ENCODE results near the gene MPPED2. TPM values are rescaled to one million over a fixed set of nuclear protein-coding genes. Genes with fewer than 3 reads are reported as not detected.

Gene MPPED2
- polyA plus RNA-seq, 1 donor (not counting 4 experiments of a cell fraction or from before 2014, with no cell fraction given): not detected

- H2AFZ ChIP-seq (ENCODE audit: control insufficient read depth, low read length): no peak overlapping the region
- FAIRE-seq: no peak
- dilution Hi-C loops (cut with MboI; ENCODE audit: extremely low pct_ligation_motif_present, low sequenced_read_pairs): no loop called here
- no peaks in the 10 kb centered on the region for H3K36me3 ChIP-seq (ENCODE audit: control insufficient read depth in 2 of 2, extremely low read depth in 1 of 2, insufficient read depth in 2 of 2, low read length in 2 of 2)
- DNase-seq (ENCODE audit: low read depth, low spot score): no peak
- H3K4me1 ChIP-seq (ENCODE audit: control insufficient read depth, extremely low read depth, insufficient read depth, low read length): no peaks in the 10 kb centered on the region
- H3K9ac ChIP-seq (ENCODE audit: control insufficient read depth, extremely low read depth, insufficient read depth, low read length): no peak overlapping the region
- H3K9me1 ChIP-seq (ENCODE audit: control insufficient read depth, extremely low read depth, insufficient read depth, low read length): no peaks in the 10 kb centered on the region
- no peak for TF ChIP-seq CTCF (optimal IDR thresholded peaks at IDR 0.05 in 1 of 3, IDR thresholded peaks at IDR 0.05 in 1 of 3, conservative IDR thresholded peaks at IDR 0.05 in 1 of 3; ENCODE audit: extremely low read depth in 1 of 3, insufficient read depth in 2 of 3, low read length in 3 of 3)
- TF ChIP-seq EZH2 (IDR thresholded peaks at IDR 0.05; ENCODE audit: low read length): no peak
- no peak overlapping the region for H3K27ac ChIP-seq (ENCODE audit: control insufficient read depth, insufficient read depth, low read length)
- no peak overlapping the region for H3K4me3 ChIP-seq (ENCODE audit: control insufficient read depth in 2 of 3, extremely low read depth in 1 of 3, insufficient read depth in 2 of 3, low read depth in 1 of 3, low read length in 3 of 3)
- no peaks in the 10 kb centered on the region for H4K20me1 ChIP-seq (ENCODE audit: control insufficient read depth, extremely low read depth, insufficient read depth, low read length)
- no peaks in the 10 kb centered on the region for H3K27me3 ChIP-seq (ENCODE audit: control insufficient read depth, extremely low read depth, insufficient read depth, low read length)
- no peak overlapping the region for H3K4me2 ChIP-seq (ENCODE audit: control insufficient read depth, extremely low read depth, insufficient read depth, low read depth, low read length)
- H3K9me3 ChIP-seq (ENCODE audit: control insufficient read depth, low read depth, low read length): no peaks in the 10 kb centered on the region
- no peaks in the 10 kb centered on the region for H3K79me2 ChIP-seq (ENCODE audit: control insufficient read depth, insufficient read depth, low read length)
Measured at GRCh38 chr11:30595934-30596333, 9.8 kb upstream of the MPPED2 start.

- Histone ChIP-seq H3K9ac (ENCODE audit: control insufficient read depth, extremely low read depth, insufficient read depth, low read length) (no peak overlapping the region), H3K4me3 (ENCODE audit: control insufficient read depth in 2 of 3, extremely low read depth in 1 of 3, insufficient read depth in 2 of 3, low read depth in 1 of 3, low read length in 3 of 3) (no peak overlapping the region), H2AFZ (ENCODE audit: control insufficient read depth, low read length) (no peak overlapping the region), H3K9me3 (ENCODE audit: control insufficient read depth, low read depth, low read length) (no peaks in the 10 kb centered on the region), H3K9me1 (ENCODE audit: control insufficient read depth, extremely low read depth, insufficient read depth, low read length) (no peaks in the 10 kb centered on the region), H3K36me3 (ENCODE audit: control insufficient read depth in 2 of 2, extremely low read depth in 1 of 2, insufficient read depth in 2 of 2, low read length in 2 of 2) (no peaks in the 10 kb centered on the region), H3K4me1 (ENCODE audit: control insufficient read depth, extremely low read depth, insufficient read depth, low read length) (no peaks in the 10 kb centered on the region), H3K27me3 (ENCODE audit: control insufficient read depth, extremely low read depth, insufficient read depth, low read length) (no peaks in the 10 kb centered on the region), H3K27ac (ENCODE audit: control insufficient read depth, insufficient read depth, low read length) (no peak overlapping the region), H4K20me1 (ENCODE audit: control insufficient read depth, extremely low read depth, insufficient read depth, low read length) (no peaks in the 10 kb centered on the region), H3K4me2 (ENCODE audit: control insufficient read depth, extremely low read depth, insufficient read depth, low read depth, low read length) (no peak overlapping the region), H3K79me2 (ENCODE audit: control insufficient read depth, insufficient read depth, low read length) (no peaks in the 10 kb centered on the region)
- TF ChIP-seq CTCF (optimal IDR thresholded peaks at IDR 0.05 in 1 of 3, IDR thresholded peaks at IDR 0.05 in 1 of 3, conservative IDR thresholded peaks at IDR 0.05 in 1 of 3; ENCODE audit: extremely low read depth in 1 of 3, insufficient read depth in 2 of 3, low read length in 3 of 3) (no peak), EZH2 (IDR thresholded peaks at IDR 0.05; ENCODE audit: low read length) (no peak)
- DNase-seq (ENCODE audit: low read depth, low spot score) (no peak), FAIRE-seq (no peak)
- dilution Hi-C loops (cut with MboI; ENCODE audit: extremely low pct_ligation_motif_present, low sequenced_read_pairs): no loop called here
Measured at GRCh38 chr11:30594646-30595411, 8.7 kb upstream of the MPPED2 start.

All from keratinocyte (primary cell).